ENCODE data around the gene DCAF8L2. TPM values are rescaled to one million over a fixed set of nuclear protein-coding genes. Genes with fewer than 3 reads are reported as not detected.
"Not testable (repeated sequence)": the region's sequence is repeated elsewhere in the genome, so short reads cannot be mapped to it uniquely, and the experiment has no call there.

DCAF8L2 gene
- not detected for polyA plus RNA-seq (2013, experiment 1 of 2)
- polyA plus RNA-seq (2013, experiment 2 of 2), result not detected

DNA sequence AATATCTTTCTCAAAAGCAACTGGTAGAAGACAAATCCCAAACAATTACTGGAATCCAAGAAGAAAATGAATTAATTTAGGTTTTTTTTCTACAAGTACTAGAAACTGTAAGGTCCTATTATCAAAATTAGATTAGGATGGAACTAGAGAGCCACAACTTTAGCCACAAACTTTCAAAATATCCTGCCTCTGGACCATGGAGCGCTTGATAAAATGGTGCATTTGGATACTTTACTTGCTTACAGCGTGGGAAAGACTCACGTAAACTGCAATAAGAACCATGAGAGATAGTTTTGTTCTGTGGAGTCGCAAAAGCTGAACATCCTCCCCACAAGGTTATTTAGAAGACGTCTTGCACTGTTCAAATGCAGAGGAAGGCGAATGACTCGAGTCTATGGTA, at the start of gene DCAF8L2:
TSS of gene DCAF8L2 (plus strand) at position 301 of the 400 bp plus-strand sequence. CDS start 156,552 bp downstream, outside the sequence.
- H4K91ac ChIP-seq (ENCODE audit: low read length), result no peak within 1 kb of the TSS
- no peak for DNase-seq

DNA sequence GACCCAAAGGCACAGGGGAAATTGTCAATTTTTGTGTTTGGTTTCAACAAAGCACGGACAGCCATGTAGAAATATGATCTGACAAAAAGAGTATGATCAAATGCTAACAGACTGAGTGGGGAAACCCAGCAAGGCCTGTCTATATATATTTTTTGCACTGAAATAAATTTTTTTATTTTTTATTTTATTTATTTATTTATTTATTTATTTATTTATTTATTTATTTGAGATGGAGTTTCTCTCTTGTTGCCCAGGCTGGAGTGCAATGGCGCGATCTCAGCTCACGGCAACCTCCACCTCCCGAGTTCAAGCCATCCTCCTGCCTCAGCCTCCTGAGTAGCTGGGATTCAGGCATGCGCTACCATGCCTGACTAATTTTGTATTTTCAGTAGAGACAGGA, 49.0 kb upstream of the DCAF8L2 start:
- not testable (repeated sequence) for H3K27me3 ChIP-seq (ENCODE audit: control insufficient read depth in 1 of 2, insufficient read depth in 1 of 2, low read length in 2 of 2); H2AFZ ChIP-seq (ENCODE audit: low read depth, low read length); H3K4me2 ChIP-seq (ENCODE audit: low read length, poor library complexity, severe bottlenecking); H2BK120ac ChIP-seq (ENCODE audit: low read depth, low read length); DNase-seq; H4K8ac ChIP-seq (ENCODE audit: low read length); H3K18ac ChIP-seq (ENCODE audit: low read depth in 1 of 2, low read length in 2 of 2); H3K9ac ChIP-seq (ENCODE audit: low read length); H2BK12ac ChIP-seq (ENCODE audit: low read length in 2 of 2); H3K9me3 ChIP-seq (ENCODE audit: control insufficient read depth, low read length); H4K91ac ChIP-seq (ENCODE audit: low read length); H3K27ac ChIP-seq (ENCODE audit: low read length, poor library complexity, severe bottlenecking); H3K4me1 ChIP-seq (ENCODE audit: control insufficient read depth, insufficient read depth, low read depth, low read length); H2AK5ac ChIP-seq (ENCODE audit: low read length, severe bottlenecking); H3K4me3 ChIP-seq (ENCODE audit: insufficient read depth in 1 of 2, low read depth in 1 of 2, low read length in 2 of 2); H3K14ac ChIP-seq (ENCODE audit: low read length in 2 of 2); H2BK15ac ChIP-seq (ENCODE audit: low read depth, poor library complexity, severe bottlenecking); H2BK5ac ChIP-seq (ENCODE audit: low read depth, low read length, poor library complexity, severe bottlenecking); H3K4ac ChIP-seq (ENCODE audit: low read depth in 1 of 2, low read length in 2 of 2); H3K23ac ChIP-seq (ENCODE audit: low read length in 2 of 2); H3K36me3 ChIP-seq (ENCODE audit: control insufficient read depth in 1 of 2, insufficient read depth in 2 of 2, low read depth in 1 of 2, low read length in 2 of 2); H3K79me1 ChIP-seq (replicated peaks; ENCODE audit: low read length, poor library complexity, severe bottlenecking)
- 100% methylated on average over 4 of the region's 6 CpGs for WGBS

More for the DNA sequence above, at the start of gene DCAF8L2:
- peaks cover 0 to 4% of the 10 kb centered on the region in 2 experiments for H3K27me3 ChIP-seq (ENCODE audit: control insufficient read depth in 1 of 2, insufficient read depth in 1 of 2, low read length in 2 of 2)
- H2BK120ac ChIP-seq (ENCODE audit: low read depth, low read length), result no peak within 1 kb of the TSS
- no peaks in the 10 kb centered on the region for H3K79me1 ChIP-seq (replicated peaks; ENCODE audit: low read length, poor library complexity, severe bottlenecking)
- H3K23ac ChIP-seq (ENCODE audit: low read length in 2 of 2), result no peak within 1 kb of the TSS
- no peak within 1 kb of the TSS for H2AFZ ChIP-seq (ENCODE audit: low read depth, low read length)
- H3K4me3 ChIP-seq (ENCODE audit: insufficient read depth in 1 of 2, low read depth in 1 of 2, low read length in 2 of 2), result no peak within 1 kb of the TSS
- no peak within 1 kb of the TSS for H3K4ac ChIP-seq (ENCODE audit: low read depth in 1 of 2, low read length in 2 of 2)
- 91% methylated on average over 4 of the region's 7 CpGs for WGBS
- no peak within 1 kb of the TSS for H2AK5ac ChIP-seq (ENCODE audit: low read length, severe bottlenecking)
- no peak within 1 kb of the TSS for H3K18ac ChIP-seq (ENCODE audit: low read depth in 1 of 2, low read length in 2 of 2)
- no peaks in the 10 kb centered on the region for H3K9me3 ChIP-seq (ENCODE audit: control insufficient read depth, low read length)
- no peak within 1 kb of the TSS for H3K27ac ChIP-seq (ENCODE audit: low read length, poor library complexity, severe bottlenecking)
- no peaks in the 10 kb centered on the region for H3K36me3 ChIP-seq (ENCODE audit: control insufficient read depth in 1 of 2, insufficient read depth in 2 of 2, low read depth in 1 of 2, low read length in 2 of 2)
- no peak within 1 kb of the TSS for H3K4me2 ChIP-seq (ENCODE audit: low read length, poor library complexity, severe bottlenecking)
- H2BK12ac ChIP-seq (ENCODE audit: low read length in 2 of 2), result no peak within 1 kb of the TSS
- no peak within 1 kb of the TSS for H4K8ac ChIP-seq (ENCODE audit: low read length)
- no peak within 1 kb of the TSS for H2BK5ac ChIP-seq (ENCODE audit: low read depth, low read length, poor library complexity, severe bottlenecking)
- no peak within 1 kb of the TSS for H3K14ac ChIP-seq (ENCODE audit: low read length in 2 of 2)
- no peak within 1 kb of the TSS for H2BK15ac ChIP-seq (ENCODE audit: low read depth, poor library complexity, severe bottlenecking)
- H3K4me1 ChIP-seq (ENCODE audit: control insufficient read depth, insufficient read depth, low read depth, low read length), result no peaks in the 10 kb centered on the region
- no peak within 1 kb of the TSS for H3K9ac ChIP-seq (ENCODE audit: low read length)

DNA sequence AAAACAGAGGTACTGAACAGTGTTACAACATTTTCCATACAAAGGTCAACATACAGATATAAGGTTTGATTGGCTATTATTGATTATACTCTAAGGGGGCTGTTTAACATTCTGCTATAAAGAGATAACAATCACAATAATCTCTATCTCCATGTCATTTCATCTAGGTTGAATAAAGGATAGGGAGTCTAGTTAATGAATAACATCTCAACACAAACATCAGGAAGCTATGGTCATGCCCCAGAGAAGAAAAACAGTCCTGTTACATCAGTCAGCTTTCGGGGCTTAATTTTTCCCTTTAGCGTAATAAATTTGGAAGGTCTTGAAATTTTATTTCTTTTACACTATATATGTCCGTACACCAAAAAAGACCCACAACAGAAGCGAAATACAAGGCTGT, 41.5 kb upstream of the DCAF8L2 start:
- no peaks in the 10 kb centered on the region for H3K27me3 ChIP-seq (ENCODE audit: control insufficient read depth in 1 of 2, insufficient read depth in 1 of 2, low read length in 2 of 2)
- no peak overlapping the region for H2BK5ac ChIP-seq (ENCODE audit: low read depth, low read length, poor library complexity, severe bottlenecking)
- no peak overlapping the region for H3K4me2 ChIP-seq (ENCODE audit: low read length, poor library complexity, severe bottlenecking)
- no CpG with 5 or more reads among the region's 4 CpGs for WGBS
- no peak overlapping the region for H3K18ac ChIP-seq (ENCODE audit: low read depth in 1 of 2, low read length in 2 of 2)
- no peak overlapping the region for H3K23ac ChIP-seq (ENCODE audit: low read length in 2 of 2)
- H4K8ac ChIP-seq (ENCODE audit: low read length), result no peak overlapping the region
- H3K27ac ChIP-seq (ENCODE audit: low read length, poor library complexity, severe bottlenecking), result no peak overlapping the region
- no peak overlapping the region for H2AFZ ChIP-seq (ENCODE audit: low read depth, low read length)
- H3K14ac ChIP-seq (ENCODE audit: low read length in 2 of 2), result no peak overlapping the region
- no peak overlapping the region for H2BK12ac ChIP-seq (ENCODE audit: low read length in 2 of 2)
- no peaks in the 10 kb centered on the region for H3K9me3 ChIP-seq (ENCODE audit: control insufficient read depth, low read length)
- H2AK5ac ChIP-seq (ENCODE audit: low read length, severe bottlenecking), result no peak overlapping the region
- H3K9ac ChIP-seq (ENCODE audit: low read length), result no peak overlapping the region
- H3K4me3 ChIP-seq (ENCODE audit: insufficient read depth in 1 of 2, low read depth in 1 of 2, low read length in 2 of 2), result no peak overlapping the region
- H2BK15ac ChIP-seq (ENCODE audit: low read depth, poor library complexity, severe bottlenecking), result no peak overlapping the region
- H3K36me3 ChIP-seq (ENCODE audit: control insufficient read depth in 1 of 2, insufficient read depth in 2 of 2, low read depth in 1 of 2, low read length in 2 of 2), result no peaks in the 10 kb centered on the region
- H3K79me1 ChIP-seq (replicated peaks; ENCODE audit: low read length, poor library complexity, severe bottlenecking), result no peaks in the 10 kb centered on the region
- H4K91ac ChIP-seq (ENCODE audit: low read length), result no peak overlapping the region
- H3K4ac ChIP-seq (ENCODE audit: low read depth in 1 of 2, low read length in 2 of 2), result no peak overlapping the region
- DNase-seq, result no peak
- H2BK120ac ChIP-seq (ENCODE audit: low read depth, low read length), result no peak overlapping the region
- no peaks in the 10 kb centered on the region for H3K4me1 ChIP-seq (ENCODE audit: control insufficient read depth, insufficient read depth, low read depth, low read length)

- H3K4me2 ChIP-seq (ENCODE audit: low read length, poor library complexity, severe bottlenecking), result no peak overlapping the region
- H3K23ac ChIP-seq (ENCODE audit: low read length in 2 of 2), result no peak overlapping the region
- H3K14ac ChIP-seq (ENCODE audit: low read length in 2 of 2), result no peak overlapping the region
- no peak overlapping the region for H3K18ac ChIP-seq (ENCODE audit: low read depth in 1 of 2, low read length in 2 of 2)
- no peak overlapping the region for H4K91ac ChIP-seq (ENCODE audit: low read length)
- no peak overlapping the region for H3K4me3 ChIP-seq (ENCODE audit: insufficient read depth in 1 of 2, low read depth in 1 of 2, low read length in 2 of 2)
- H2BK12ac ChIP-seq (ENCODE audit: low read length in 2 of 2), result no peak overlapping the region
- no peaks in the 10 kb centered on the region for H3K4me1 ChIP-seq (ENCODE audit: control insufficient read depth, insufficient read depth, low read depth, low read length)
- WGBS, result 34% methylated on average over 1 of the region's 1 CpG
- no peak overlapping the region for H2BK15ac ChIP-seq (ENCODE audit: low read depth, poor library complexity, severe bottlenecking)
- H3K27me3 ChIP-seq (ENCODE audit: control insufficient read depth in 1 of 2, insufficient read depth in 1 of 2, low read length in 2 of 2), result no peaks in the 10 kb centered on the region
- no peak overlapping the region for H3K4ac ChIP-seq (ENCODE audit: low read depth in 1 of 2, low read length in 2 of 2)
- H3K9me3 ChIP-seq (ENCODE audit: control insufficient read depth, low read length), result no peaks in the 10 kb centered on the region
- no peak overlapping the region for H2BK5ac ChIP-seq (ENCODE audit: low read depth, low read length, poor library complexity, severe bottlenecking)
- no peak overlapping the region for H2AK5ac ChIP-seq (ENCODE audit: low read length, severe bottlenecking)
- no peaks in the 10 kb centered on the region for H3K79me1 ChIP-seq (replicated peaks; ENCODE audit: low read length, poor library complexity, severe bottlenecking)
- DNase-seq, result no peak
- H2AFZ ChIP-seq (ENCODE audit: low read depth, low read length), result no peak overlapping the region
- H3K9ac ChIP-seq (ENCODE audit: low read length), result no peak overlapping the region
- no peak overlapping the region for H3K27ac ChIP-seq (ENCODE audit: low read length, poor library complexity, severe bottlenecking)
- H4K8ac ChIP-seq (ENCODE audit: low read length), result no peak overlapping the region
- no peaks in the 10 kb centered on the region for H3K36me3 ChIP-seq (ENCODE audit: control insufficient read depth in 1 of 2, insufficient read depth in 2 of 2, low read depth in 1 of 2, low read length in 2 of 2)
- no peak overlapping the region for H2BK120ac ChIP-seq (ENCODE audit: low read depth, low read length)
These were observed 40.5 kb upstream of the DCAF8L2 start for GRCh38 chrX:27549688-27550087.

All from mesenchymal stem cell (in vitro differentiated cells and primary cell).